HG02798 (cell line): Measurements from ENCODE around the gene TRAPPC14.

Experiments
- ATAC-seq: cut with Tn5 transposase; IDR thresholded peaks from one replicate; pipeline ENCODE4 v1.9.1; 2021; ENCODE audit warnings: mild to moderate bottlenecking; ENCODE audit not compliant: unreplicated experiment, poor library complexity

The TRAPPC14 gene

GRCh38 chr7:100174582-100174981 lies 16.1 kb upstream of the TRAPPC14 start:
- ATAC-seq, result no peak

GRCh38 chr7:100173806-100174495 lies 15.4 kb upstream of the TRAPPC14 start:
- no peak for ATAC-seq

- no peak for ATAC-seq
Observed at GRCh38 chr7:100171840-100172239, 13.3 kb upstream of the TRAPPC14 start.

- no peak for ATAC-seq
Observed at GRCh38 chr7:100171087-100171681, 12.7 kb upstream of the TRAPPC14 start.

GRCh38 chr7:100170101-100170897 lies 11.8 kb upstream of the TRAPPC14 start:
- no peak for ATAC-seq

- ATAC-seq, result no peak
Observed at GRCh38 chr7:100169147-100169850, 10.8 kb upstream of the TRAPPC14 start.

- ATAC-seq, result no peak
Observed at GRCh38 chr7:100167912-100168323, 9.4 kb upstream of the TRAPPC14 start.

- no peak for ATAC-seq
Observed at GRCh38 chr7:100166970-100167911, 8.7 kb upstream of the TRAPPC14 start.

GRCh38 chr7:100166317-100166940 lies 7.9 kb upstream of the TRAPPC14 start:
- no peak for ATAC-seq

- ATAC-seq, result no peak
Observed at GRCh38 chr7:100163871-100164270, 5.3 kb upstream of the TRAPPC14 start.

- no peak for ATAC-seq
Observed at GRCh38 chr7:100163006-100163531, 4.5 kb upstream of the TRAPPC14 start.

- ATAC-seq, result no peak
Observed at GRCh38 chr7:100160067-100160466, 1.5 kb upstream of the TRAPPC14 start.

- no peak for ATAC-seq
Observed at GRCh38 chr7:100159099-100159623, 638 bp upstream of the TRAPPC14 start.

- ATAC-seq, result no peak
Observed at GRCh38 chr7:100157334-100158228, 942 bp downstream of the TRAPPC14 start.

GRCh38 chr7:100157069-100157333 lies 1.5 kb downstream of the TRAPPC14 start:
- ATAC-seq, result no peak

- no peak for ATAC-seq
Observed at GRCh38 chr7:100156331-100157068, 2.0 kb downstream of the TRAPPC14 start.

- no peak for ATAC-seq
Observed at GRCh38 chr7:100155553-100156317, 2.8 kb downstream of the TRAPPC14 start.
